Adrenal gland (tissue), 12 donors: ENCODE results near the gene HECW1. TPM values are rescaled to one million over a fixed set of nuclear protein-coding genes. Genes with fewer than 3 reads are reported as not detected.

Experiments
- DNase-seq, 7 donors: peaks; one replicate each; pipeline ENCODE4 v3.0.0-alpha.2; 2019 to 2020
- H3K27ac ChIP-seq, 5 donors: fragments of 200-600 bp; sonication (generic) in 4 of 5; 1 replicate in 3 of 5; 2 replicates in 2 of 5; pipeline versions ENCODE4 v1.5.1 to v1.8.0; 2016 to 2020; ENCODE audit warnings: mild to moderate bottlenecking in 1 of 5
- H3K27me3 ChIP-seq: fragments of 200-600 bp; 2 replicates; pipeline ENCODE4 v1.8.0; 2021
- H3K36me3 ChIP-seq, 2 donors: fragments of 200-600 bp; replicated peaks in 1 of 2; 1 replicate in 1 of 2; 2 replicates in 1 of 2; pipeline versions ENCODE4 v1.5.1 to v1.8.0; 2018 to 2022
- H3K4me1 ChIP-seq, 2 donors: fragments of 200-600 bp; replicated peaks in 1 of 2; 1 replicate in 1 of 2; 2 replicates in 1 of 2; pipeline versions ENCODE4 v1.5.1 to v1.8.0; 2018 to 2021
- H3K4me3 ChIP-seq, 4 donors: fragments of 200-600 bp; sonication (generic) in 3 of 4; one replicate each; pipeline ENCODE4 v1.5.1; 2016 to 2018
- H3K9me3 ChIP-seq, 3 donors: fragments of 200-600 bp; sonication (generic) in 1 of 3; replicated peaks in 1 of 3; 1 replicate in 2 of 3; 2 replicates in 1 of 3; pipeline versions ENCODE4 v1.5.1 to v1.8.0; 2016 to 2021
- CTCF ChIP-seq, 6 experiments: fragments of 450-650 bp in 4 of 6; fragments of 200-600 bp in 2 of 6; sonication (generic) in 1 of 6; IDR thresholded peaks; 1 replicate in 5 of 6; 2 replicates in 1 of 6; pipeline versions ENCODE4 v1.5.1 to v1.8.0; 2016 to 2021; ENCODE audit warnings: antibody characterized with exemption in 6 of 6, mild to moderate bottlenecking in 2 of 6, moderate library complexity in 1 of 6
- POLR2A ChIP-seq, 2 donors: fragments of 450-650 bp; IDR thresholded peaks; one replicate each; pipeline ENCODE4 v1.6.1; 2017; ENCODE audit warnings: antibody characterized with exemption in 2 of 2, mild to moderate bottlenecking in 2 of 2, moderate library complexity in 1 of 2
- WGBS, 4 donors: extraction: QIAGEN DNeasy Blood & Tissue Kit in 2 of 4; methylation state at CpG; one replicate each; pipeline versions ENCODE4 v1.1.5 to v1.1.7; 2013 to 2017; 5-methylcytosine and 5-hydroxymethylcytosine counted together
- intact Hi-C, 2 donors: fragments of 100-400 bp; cut with DNase I; formaldehyde crosslinking; loops; one replicate each; pipeline versions ENCODE4 v1.14.1 to v1.15.0; 2022 to 2023
- polyA plus RNA-seq, 3 donors: library from polyadenylated mRNA; stranded (reverse); fragments of 200-250 nt in 2 of 3; fragments of 350-450 nt in 1 of 3; fragmentation: Illumina TruSeq in 1 of 3; extraction: RNeasy Lipid Tissue Mini Kit (QIAGEN cat#74804) in 1 of 3; gene quantifications; one replicate each; pipeline ENCODE4 v1.2.3, GENCODE V29; 2013 to 2014
- total RNA-seq, 9 donors: library from RNA; depleted of rRNA in 4 of 9; stranded (reverse); fragments of >200 nt in 4 of 9; fragments of 120-200 nt in 1 of 9; fragmentation: NEBNext Ultra II Directional in 1 of 9; extraction: Animal tissue kit (Norgen Biotek cat#: 25700) in 1 of 9; gene quantifications; one replicate each; pipeline versions ENCODE4 v1.1.0 to v1.2.4, GENCODE V29; 2013 to 2023
- donor health status: healthy with polysubstance abuse.
- donor health status: Bipolar disorder and iron deficiency.
- donor health status: DM: yes; HTN: yes; CAD: no.
- donor health status: DM: no; HTN: no; CAD: no.
- donor health status: DM: no; HTN: no; CAD: no.
- donor health status: DM: yes; HTN: yes; CAD: no.

The HECW1 gene
- total and polyA plus RNA-seq, 12 donors = under 0.01 to 3.2 (median 0.06) TPM; not detected in 4

GRCh38 chr7:43196379-43196778, 83.9 kb downstream of the HECW1 start:
- DNase-seq = no peak
- intact Hi-C loops = no loop called here
- Histone ChIP-seq H3K9me3 (no peaks in the 10 kb centered on the region), H3K36me3 (no peaks in the 10 kb centered on the region), H3K27ac (no peak overlapping the region), H3K4me3 (no peak overlapping the region), H3K27me3 (no peaks in the 10 kb centered on the region), H3K4me1 (no peaks in the 10 kb centered on the region)
- WGBS, 4 donors = 59 to 78% (median 70%) methylated on average over 5 of the region's 5 CpGs
- TF ChIP-seq POLR2A (IDR thresholded peaks at IDR 0.05) = no peak
- TF ChIP-seq CTCF (IDR thresholded peaks at IDR 0.05) = no peak

- Histone ChIP-seq H3K27ac (no peak overlapping the region), H3K36me3 (no peaks in the 10 kb centered on the region), H3K9me3 (no peaks in the 10 kb centered on the region), H3K27me3 (no peaks in the 10 kb centered on the region), H3K4me1 (no peaks in the 10 kb centered on the region), H3K4me3 (no peak overlapping the region)
- intact Hi-C loops = no loop called here
- DNase-seq = no peak
- TF ChIP-seq POLR2A (IDR thresholded peaks at IDR 0.05) (no peak), CTCF (IDR thresholded peaks at IDR 0.05) (no peak)
- 92 to 93% (median 92%) methylated on average over 6 of the region's 6 CpGs for WGBS, 4 donors
These were observed 85.6 kb downstream of the HECW1 start for GRCh38 chr7:43198016-43198415.

- WGBS, 4 donors = 72 to 76% (median 74%) methylated on average over 7 of the region's 7 CpGs
These were observed 86.2 kb downstream of the HECW1 start for GRCh38 chr7:43198599-43199090.

GRCh38 chr7:43199371-43200160, 87.1 kb downstream of the HECW1 start:
- H3K27ac ChIP-seq = no peak overlapping the region
- no peaks in the 10 kb centered on the region for H3K9me3 ChIP-seq
- H3K36me3 ChIP-seq = no peaks in the 10 kb centered on the region
- TF ChIP-seq POLR2A (IDR thresholded peaks at IDR 0.05) (no peak), CTCF (IDR thresholded peaks at IDR 0.05) (no peak)
- no peak for DNase-seq
- intact Hi-C loops = no loop called here
- WGBS, 4 donors = 49 to 56% (median 52%) methylated on average over 8 of the region's 8 CpGs
- no peak overlapping the region for H3K4me3 ChIP-seq
- no peaks in the 10 kb centered on the region for H3K27me3 ChIP-seq
- no peaks in the 10 kb centered on the region for H3K4me1 ChIP-seq

More at GRCh38 chr7:43198599-43199090, 86.2 kb downstream of the HECW1 start:
- TF ChIP-seq CTCF (IDR thresholded peaks at IDR 0.05) (no peak), POLR2A (IDR thresholded peaks at IDR 0.05) (no peak)
- intact Hi-C loops = no loop called here
- no peak for DNase-seq
- Histone ChIP-seq H3K27me3 (no peaks in the 10 kb centered on the region), H3K36me3 (no peaks in the 10 kb centered on the region), H3K27ac (no peak overlapping the region), H3K4me3 (no peak overlapping the region), H3K9me3 (no peaks in the 10 kb centered on the region), H3K4me1 (no peaks in the 10 kb centered on the region)
